Mucosa of descending colon (tissue), 3 donors: ENCODE results near the gene MAPKAP1. TPM values are rescaled to one million over a fixed set of nuclear protein-coding genes. Genes with fewer than 3 reads are reported as not detected.

ENCODE experiments used
- ATAC-seq: fragments of 200-7000 bp; cut with Tn5 transposase; one replicate; pipeline ENCODE4 v1.9.1; 2020; ENCODE audit warnings: mild to moderate bottlenecking, moderate library complexity
- DNase-seq, 3 donors: peaks; one replicate each; pipeline ENCODE4 v3.0.0-alpha.2; 2020
- H3K36me3 ChIP-seq: fragments of 200-600 bp; one replicate; pipeline ENCODE4 v1.8.0; 2021; ENCODE audit warnings: low read depth, mild to moderate bottlenecking
- H3K4me1 ChIP-seq: fragments of 200-600 bp; one replicate; pipeline ENCODE4 v1.8.0; 2021; ENCODE audit warnings: low read depth, mild to moderate bottlenecking
- H3K4me3 ChIP-seq: fragments of 200-600 bp; one replicate; pipeline ENCODE4 v1.8.0; 2021; ENCODE audit warnings: mild to moderate bottlenecking
- H3K9me3 ChIP-seq: fragments of 200-600 bp; one replicate; pipeline ENCODE4 v1.8.0; 2021; ENCODE audit warnings: mild to moderate bottlenecking
- CTCF ChIP-seq: fragments of 200-600 bp; IDR thresholded peaks from one replicate; pipeline ENCODE4 v1.8.0; 2022; ENCODE audit warnings: antibody characterized with exemption, mild to moderate bottlenecking
- intact Hi-C, 2 donors: fragments of 100-400 bp; cut with DNase I in 1 of 2; cut with micrococcal nuclease in 1 of 2; formaldehyde crosslinking; loops; one replicate each; pipeline versions ENCODE4 v1.11.0 to v1.11.1; 2022; cut with DNase I, micrococcal nuclease
- total RNA-seq, 3 donors: library from RNA; stranded (reverse); fragmentation: NEBNext Ultra II Directional in 2 of 3; extraction: Animal tissue kit (Norgen Biotek cat#: 25700) in 2 of 3; gene quantifications; one replicate each; pipeline versions ENCODE4 v1.2.1 to v1.2.4, GENCODE V29; 2021 to 2023
- donor health status: DM: no; HTN: no; CAD: no; lungs with moderate emphysema.
- donor health status: DM: no; HTN: no; CAD: no.
- donor health status: DM: no; HTN: yes; CAD: no.

The MAPKAP1 gene
- total RNA-seq, 3 donors from 2014 or later, result 73.2 to 98.4 (median 84.9) TPM

- DNase-seq (no peak), ATAC-seq (peak; percentile 10)
- H3K4me3 ChIP-seq, result no peak overlapping the region
Observed at GRCh38 chr9:125493881-125494652, 212.9 kb downstream of the MAPKAP1 start.

GRCh38 chr9:125493384-125493783, 213.6 kb downstream of the MAPKAP1 start:
- TF ChIP-seq CTCF, result no peak
- intact Hi-C loops, result no loop called here
- H3K36me3 ChIP-seq, result no peaks in the 10 kb centered on the region
- DNase-seq (peak in 1 of 3 donors; percentile 58), ATAC-seq (peak; percentile 93)
- H3K9me3 ChIP-seq, result no peaks in the 10 kb centered on the region
- H3K4me1 ChIP-seq, result no peaks in the 10 kb centered on the region
- no peak overlapping the region for H3K4me3 ChIP-seq

More at GRCh38 chr9:125493881-125494652, 212.9 kb downstream of the MAPKAP1 start:
- no peak for TF ChIP-seq CTCF
- no peaks in the 10 kb centered on the region for H3K36me3 ChIP-seq
- intact Hi-C loops, result no loop called here
- H3K9me3 ChIP-seq, result no peaks in the 10 kb centered on the region
- no peaks in the 10 kb centered on the region for H3K4me1 ChIP-seq

GRCh38 chr9:125492719-125493118, 214.3 kb downstream of the MAPKAP1 start:
- TF ChIP-seq CTCF, result no peak
- ATAC-seq, result peak; percentile 62
- intact Hi-C loops, result no loop called here

GRCh38 chr9:125487842-125488241, 219.2 kb downstream of the MAPKAP1 start:
- Histone ChIP-seq H3K4me3 (no peak overlapping the region), H3K9me3 (no peaks in the 10 kb centered on the region), H3K4me1 (no peaks in the 10 kb centered on the region), H3K36me3 (no peaks in the 10 kb centered on the region)
- intact Hi-C loops, result no loop called here
- no peak for TF ChIP-seq CTCF
- DNase-seq (no peak), ATAC-seq (no peak)

More at GRCh38 chr9:125492719-125493118, 214.3 kb downstream of the MAPKAP1 start:
- Histone ChIP-seq H3K4me3 (no peak overlapping the region), H3K36me3 (no peaks in the 10 kb centered on the region), H3K9me3 (no peaks in the 10 kb centered on the region), H3K4me1 (no peaks in the 10 kb centered on the region)
- DNase-seq, result no peak

- H3K4me1 ChIP-seq, result no peaks in the 10 kb centered on the region
- DNase-seq, result no peak
- peak; percentile 34 for ATAC-seq
Observed at GRCh38 chr9:125486576-125486975, 220.4 kb downstream of the MAPKAP1 start.

More at GRCh38 chr9:125486576-125486975, 220.4 kb downstream of the MAPKAP1 start:
- TF ChIP-seq CTCF, result no peak
- Histone ChIP-seq H3K9me3 (no peaks in the 10 kb centered on the region), H3K4me3 (no peak overlapping the region), H3K36me3 (no peaks in the 10 kb centered on the region)
- intact Hi-C loops, result no loop called here
